Tibial nerve (tissue), 4 donors: ENCODE data around the gene KIF25. TPM values are rescaled to one million over a fixed set of nuclear protein-coding genes. Genes with fewer than 3 reads are reported as not detected.

Source experiments
- DNase-seq, 2 donors: peaks; one replicate each; pipeline ENCODE4 v3.0.0-alpha.2; 2019; ENCODE audit warnings: low spot score in 2 of 2
- H3K27ac ChIP-seq, 4 donors: fragments of 200-600 bp; sonication (generic) in 3 of 4; one replicate each; pipeline ENCODE4 v1.5.1; 2017 to 2019; ENCODE audit warnings: mild to moderate bottlenecking in 1 of 4
- H3K27me3 ChIP-seq, 2 donors: fragments of 200-600 bp; sonication (generic) in 1 of 2; one replicate each; pipeline versions ENCODE4 v1.5.1 to v1.6.0; 2017 to 2019
- H3K36me3 ChIP-seq, 3 donors: fragments of 200-600 bp; sonication (generic); one replicate each; pipeline ENCODE4 v1.5.1; 2018 to 2019
- H3K4me1 ChIP-seq, 4 donors: fragments of 200-600 bp; sonication (generic) in 3 of 4; one replicate each; pipeline ENCODE4 v1.5.1; 2017 to 2019
- H3K4me3 ChIP-seq, 4 donors: fragments of 200-600 bp; sonication (generic) in 3 of 4; one replicate each; pipeline ENCODE4 v1.5.1; 2017 to 2019; ENCODE audit warnings: mild to moderate bottlenecking in 1 of 4, moderate library complexity in 1 of 4
- H3K9me3 ChIP-seq, 4 donors: fragments of 200-600 bp; sonication (generic) in 3 of 4; one replicate each; pipeline ENCODE4 v1.5.1; 2017 to 2019
- CTCF ChIP-seq, 5 experiments: fragments of 200-600 bp in 3 of 5; fragments of 450-650 bp in 2 of 5; sonication (generic) in 3 of 5; IDR thresholded peaks; one replicate each; pipeline ENCODE4 v1.5.1; 2016 to 2019; ENCODE audit warnings: antibody characterized with exemption in 5 of 5, mild to moderate bottlenecking in 3 of 5, moderate library complexity in 2 of 5
- EP300 ChIP-seq, 2 donors: sonication (generic); formaldehyde crosslinking; IDR thresholded peaks; one replicate each; pipeline ENCODE4 v1.6.1; 2017; ENCODE audit warnings: antibody characterized with exemption in 2 of 2, mild to moderate bottlenecking in 1 of 2
- POLR2A ChIP-seq, 2 donors: fragments of 450-650 bp; IDR thresholded peaks; one replicate each; pipeline ENCODE4 v1.6.1; 2017; ENCODE audit warnings: antibody characterized with exemption in 2 of 2, mild to moderate bottlenecking in 2 of 2, moderate library complexity in 2 of 2
- WGBS, 2 donors: methylation state at CpG; one replicate each; pipeline ENCODE4 v1.1.5; 2018; 5-methylcytosine and 5-hydroxymethylcytosine counted together
- total RNA-seq, 4 donors: library from RNA; depleted of rRNA; stranded (reverse); fragments of >200 nt; gene quantifications; one replicate each; pipeline ENCODE4 v1.1.0, GENCODE V29; 2016

KIF25 gene
- total RNA-seq, 4 donors from 2014 or later, result not detected

GRCh38 chr6:168038576-168039140 is 41.2 kb downstream of the KIF25 start:
- WGBS, 2 donors, result 94 to 95% methylated on average over 13 of the region's 13 CpGs
- no peak for TF ChIP-seq POLR2A (IDR thresholded peaks at IDR 0.05)
- no peak for TF ChIP-seq EP300 (IDR thresholded peaks at IDR 0.05)
- no peak for TF ChIP-seq CTCF (IDR thresholded peaks at IDR 0.05)

GRCh38 chr6:168039301-168039700 is 41.8 kb downstream of the KIF25 start:
- Histone ChIP-seq H3K36me3 (no peaks in the 10 kb centered on the region), H3K27ac (no peak overlapping the region), H3K4me1 (peaks cover 0 to 16% (median 2%) of the 10 kb centered on the region in 4 donors), H3K27me3 (no peaks in the 10 kb centered on the region), H3K9me3 (peaks cover 0 to 37% (median 5%) of the 10 kb centered on the region in 4 donors), H3K4me3 (no peak overlapping the region)
- TF ChIP-seq EP300 (IDR thresholded peaks at IDR 0.05) (no peak), CTCF (IDR thresholded peaks at IDR 0.05) (no peak), POLR2A (IDR thresholded peaks at IDR 0.05) (no peak)
- WGBS, 2 donors, result 96% methylated on average over 4 of the region's 4 CpGs
- DNase-seq, result no peak

More at GRCh38 chr6:168038576-168039140, 41.2 kb downstream of the KIF25 start:
- DNase-seq, result no peak
- Histone ChIP-seq H3K4me3 (no peak overlapping the region), H3K27ac (no peak overlapping the region), H3K27me3 (no peaks in the 10 kb centered on the region), H3K36me3 (no peaks in the 10 kb centered on the region), H3K4me1 (peaks cover 0 to 16% (median 2%) of the 10 kb centered on the region in 4 donors), H3K9me3 (peaks cover 0 to 37% (median 5%) of the 10 kb centered on the region in 4 donors)

DNA sequence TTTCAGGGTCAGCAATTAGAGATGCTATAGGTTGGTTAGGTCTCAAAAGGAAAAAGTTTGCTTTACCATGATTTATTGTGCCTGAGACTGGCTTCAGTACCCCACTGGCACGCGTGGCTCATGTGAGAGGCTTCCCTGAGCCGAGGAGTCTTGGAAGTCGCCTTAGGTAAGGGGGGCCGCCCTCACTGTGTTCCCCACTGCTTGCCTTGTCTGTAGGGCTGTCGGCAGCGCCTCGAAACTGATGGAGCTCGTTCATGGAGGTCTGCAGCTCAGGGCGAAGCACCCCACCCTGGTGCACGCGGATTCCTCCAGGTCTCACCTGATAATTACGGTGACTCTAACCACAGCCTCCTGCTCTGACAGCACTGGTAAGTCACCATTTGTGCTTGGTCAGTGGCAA is 42.4 kb downstream of the KIF25 start:
- DNase-seq, result no peak
- Histone ChIP-seq H3K27ac (no peak overlapping the region), H3K9me3 (peaks cover 0 to 37% (median 5%) of the 10 kb centered on the region in 4 donors), H3K36me3 (no peaks in the 10 kb centered on the region), H3K27me3 (no peaks in the 10 kb centered on the region), H3K4me3 (no peak overlapping the region), H3K4me1 (peaks cover 0 to 15% (median 2%) of the 10 kb centered on the region in 4 donors)
- no peak for TF ChIP-seq POLR2A (IDR thresholded peaks at IDR 0.05)
- no peak for TF ChIP-seq CTCF (IDR thresholded peaks at IDR 0.05)
- no peak for TF ChIP-seq EP300 (IDR thresholded peaks at IDR 0.05)
- WGBS, 2 donors, result 86 to 89% methylated on average over 13 of the region's 13 CpGs

GRCh38 chr6:168040856-168041496 is 43.5 kb downstream of the KIF25 start:
- WGBS, 2 donors, result 93 to 97% methylated on average over 15 of the region's 15 CpGs
- Histone ChIP-seq H3K27ac (no peak overlapping the region), H3K4me1 (peaks cover 0 to 4% (median 0%) of the 10 kb centered on the region in 4 donors), H3K9me3 (peaks cover 0 to 37% (median 5%) of the 10 kb centered on the region in 4 donors), H3K4me3 (no peak overlapping the region), H3K36me3 (no peaks in the 10 kb centered on the region), H3K27me3 (no peaks in the 10 kb centered on the region)
- DNase-seq, result no peak
- no peak for TF ChIP-seq EP300 (IDR thresholded peaks at IDR 0.05)
- no peak for TF ChIP-seq POLR2A (IDR thresholded peaks at IDR 0.05)
- no peak for TF ChIP-seq CTCF (IDR thresholded peaks at IDR 0.05)

- Histone ChIP-seq H3K4me1 (no peaks in the 10 kb centered on the region), H3K27ac (no peak overlapping the region), H3K36me3 (no peaks in the 10 kb centered on the region), H3K4me3 (no peak overlapping the region), H3K9me3 (peaks cover 0 to 37% (median 5%) of the 10 kb centered on the region in 4 donors), H3K27me3 (no peaks in the 10 kb centered on the region)
- TF ChIP-seq POLR2A (IDR thresholded peaks at IDR 0.05) (no peak), EP300 (IDR thresholded peaks at IDR 0.05) (no peak), CTCF (IDR thresholded peaks at IDR 0.05) (no peak)
- WGBS, 2 donors, result 93 to 98% methylated on average over 6 to 15 of the region's 15 CpGs
- no peak for DNase-seq
These were observed 44.5 kb downstream of the KIF25 start for GRCh38 chr6:168041928-168042327.
